HL-60 (cell line): Measurements from ENCODE around the gene SLC9C1.

ENCODE experiments used
- DNase-seq, 2 experiments: peaks; one replicate each; pipeline ENCODE4 v3.0.0-alpha.2; 2010 to 2020; ENCODE audit warnings: low read depth in 1 of 2, low spot score in 1 of 2
- H3K27ac ChIP-seq: fragments of 250-450 bp; sonication (Bioruptor Pico); replicated peaks from 2 replicates; pipeline ENCODE4 v1.5.1; 2020; ENCODE audit warnings: mild to moderate bottlenecking, moderate library complexity
- H3K27me3 ChIP-seq: fragments of 250-450 bp; sonication (Bioruptor Pico); 2 replicates; pipeline ENCODE4 v1.5.1; 2021; ENCODE audit warnings: mild to moderate bottlenecking, moderate library complexity; ENCODE audit not compliant: insufficient read depth, poor library complexity, severe bottlenecking
- H3K4me3 ChIP-seq: replicated peaks from 2 replicates; pipeline ENCODE4 v1.5.1; 2011; ENCODE audit warnings: mild to moderate bottlenecking, control low read depth, low read length; ENCODE audit not compliant: insufficient read depth
- GABPA ChIP-seq: IDR thresholded peaks from 2 replicates; pipeline ENCODE4 v1.6.1; 2012; ENCODE audit warnings: low read depth
- POLR2AphosphoS5 ChIP-seq: IDR thresholded peaks from 2 replicates; pipeline ENCODE4 v1.6.1; 2012; ENCODE audit warnings: low read depth
- SPI1 ChIP-seq: IDR thresholded peaks from 2 replicates; pipeline ENCODE4 v1.6.1; 2012; ENCODE audit warnings: low read depth, mild to moderate bottlenecking, borderline replicate concordance
- TF ChIP-seq, protein P1 (sequence below): IDR thresholded peaks from 2 replicates; pipeline ENCODE4 v1.6.1; 2012; ENCODE audit warnings: low read depth; ENCODE audit not compliant: insufficient replicate concordance
- TF ChIP-seq, protein P2 (sequence below): IDR thresholded peaks from one replicate; pipeline ENCODE4 v1.5.1; 2011; ENCODE audit warnings: low read length, control low read depth, inconsistent platforms; ENCODE audit not compliant: insufficient read depth

The SLC9C1 gene

DNA sequence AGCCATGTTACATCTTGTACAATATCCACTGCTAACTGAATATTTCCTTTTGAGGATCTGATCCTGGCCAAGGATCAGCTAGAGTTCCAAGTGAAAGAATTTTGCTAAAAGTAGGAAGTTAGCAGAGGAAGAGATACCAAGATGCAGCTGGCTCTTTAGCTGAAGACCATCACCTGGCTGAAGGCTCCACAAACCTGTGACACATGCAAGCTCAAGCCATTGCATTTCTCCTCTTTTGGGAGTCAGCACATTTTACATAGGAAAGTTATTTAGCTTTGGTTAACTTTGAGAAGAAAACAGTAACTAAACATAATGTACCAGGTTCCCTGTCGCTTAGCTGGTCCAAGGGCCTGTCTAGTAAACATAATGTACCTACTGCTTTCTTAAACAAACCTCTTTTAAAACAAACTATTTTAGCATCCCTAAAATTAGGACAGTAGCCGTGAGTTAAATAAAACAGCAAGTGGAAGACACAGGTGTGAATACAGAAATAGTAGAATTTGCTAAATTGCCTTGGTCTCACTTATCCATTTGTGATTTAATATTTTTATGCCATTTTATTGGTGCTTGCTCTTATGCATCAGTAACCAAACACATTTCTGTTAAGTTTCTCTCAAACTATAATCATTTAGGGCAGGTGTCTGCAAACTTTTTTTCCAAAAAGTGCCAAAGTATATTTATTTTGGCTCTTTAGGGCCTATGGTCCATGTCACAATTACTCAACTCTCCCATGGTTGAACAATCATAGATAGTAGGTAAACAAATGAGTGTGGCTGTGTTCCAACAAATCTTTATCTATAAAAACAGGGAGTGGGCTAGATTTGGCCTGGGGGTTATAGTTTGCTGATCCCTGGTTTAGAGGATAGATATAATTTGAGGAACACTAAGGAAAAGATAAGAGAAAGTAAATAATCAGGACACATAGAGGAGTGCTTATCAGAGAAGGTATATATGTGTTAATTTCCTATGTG, 172.2 kb downstream of the SLC9C1 start:
- Histone ChIP-seq H3K27me3 (no peaks in the 10 kb centered on the region), H3K27ac (no peak overlapping the region), H3K4me3 (no peak overlapping the region)
- TF ChIP-seq POLR2AphosphoS5: no peak
- TF ChIP-seq SPI1: no peak
- TF ChIP-seq, protein P1, sequence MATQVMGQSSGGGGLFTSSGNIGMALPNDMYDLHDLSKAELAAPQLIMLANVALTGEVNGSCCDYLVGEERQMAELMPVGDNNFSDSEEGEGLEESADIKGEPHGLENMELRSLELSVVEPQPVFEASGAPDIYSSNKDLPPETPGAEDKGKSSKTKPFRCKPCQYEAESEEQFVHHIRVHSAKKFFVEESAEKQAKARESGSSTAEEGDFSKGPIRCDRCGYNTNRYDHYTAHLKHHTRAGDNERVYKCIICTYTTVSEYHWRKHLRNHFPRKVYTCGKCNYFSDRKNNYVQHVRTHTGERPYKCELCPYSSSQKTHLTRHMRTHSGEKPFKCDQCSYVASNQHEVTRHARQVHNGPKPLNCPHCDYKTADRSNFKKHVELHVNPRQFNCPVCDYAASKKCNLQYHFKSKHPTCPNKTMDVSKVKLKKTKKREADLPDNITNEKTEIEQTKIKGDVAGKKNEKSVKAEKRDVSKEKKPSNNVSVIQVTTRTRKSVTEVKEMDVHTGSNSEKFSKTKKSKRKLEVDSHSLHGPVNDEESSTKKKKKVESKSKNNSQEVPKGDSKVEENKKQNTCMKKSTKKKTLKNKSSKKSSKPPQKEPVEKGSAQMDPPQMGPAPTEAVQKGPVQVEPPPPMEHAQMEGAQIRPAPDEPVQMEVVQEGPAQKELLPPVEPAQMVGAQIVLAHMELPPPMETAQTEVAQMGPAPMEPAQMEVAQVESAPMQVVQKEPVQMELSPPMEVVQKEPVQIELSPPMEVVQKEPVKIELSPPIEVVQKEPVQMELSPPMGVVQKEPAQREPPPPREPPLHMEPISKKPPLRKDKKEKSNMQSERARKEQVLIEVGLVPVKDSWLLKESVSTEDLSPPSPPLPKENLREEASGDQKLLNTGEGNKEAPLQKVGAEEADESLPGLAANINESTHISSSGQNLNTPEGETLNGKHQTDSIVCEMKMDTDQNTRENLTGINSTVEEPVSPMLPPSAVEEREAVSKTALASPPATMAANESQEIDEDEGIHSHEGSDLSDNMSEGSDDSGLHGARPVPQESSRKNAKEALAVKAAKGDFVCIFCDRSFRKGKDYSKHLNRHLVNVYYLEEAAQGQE: no peak
- TF ChIP-seq GABPA: no peak
- TF ChIP-seq, protein P2, sequence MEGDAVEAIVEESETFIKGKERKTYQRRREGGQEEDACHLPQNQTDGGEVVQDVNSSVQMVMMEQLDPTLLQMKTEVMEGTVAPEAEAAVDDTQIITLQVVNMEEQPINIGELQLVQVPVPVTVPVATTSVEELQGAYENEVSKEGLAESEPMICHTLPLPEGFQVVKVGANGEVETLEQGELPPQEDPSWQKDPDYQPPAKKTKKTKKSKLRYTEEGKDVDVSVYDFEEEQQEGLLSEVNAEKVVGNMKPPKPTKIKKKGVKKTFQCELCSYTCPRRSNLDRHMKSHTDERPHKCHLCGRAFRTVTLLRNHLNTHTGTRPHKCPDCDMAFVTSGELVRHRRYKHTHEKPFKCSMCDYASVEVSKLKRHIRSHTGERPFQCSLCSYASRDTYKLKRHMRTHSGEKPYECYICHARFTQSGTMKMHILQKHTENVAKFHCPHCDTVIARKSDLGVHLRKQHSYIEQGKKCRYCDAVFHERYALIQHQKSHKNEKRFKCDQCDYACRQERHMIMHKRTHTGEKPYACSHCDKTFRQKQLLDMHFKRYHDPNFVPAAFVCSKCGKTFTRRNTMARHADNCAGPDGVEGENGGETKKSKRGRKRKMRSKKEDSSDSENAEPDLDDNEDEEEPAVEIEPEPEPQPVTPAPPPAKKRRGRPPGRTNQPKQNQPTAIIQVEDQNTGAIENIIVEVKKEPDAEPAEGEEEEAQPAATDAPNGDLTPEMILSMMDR: no peak
- no peak for DNase-seq

DNA sequence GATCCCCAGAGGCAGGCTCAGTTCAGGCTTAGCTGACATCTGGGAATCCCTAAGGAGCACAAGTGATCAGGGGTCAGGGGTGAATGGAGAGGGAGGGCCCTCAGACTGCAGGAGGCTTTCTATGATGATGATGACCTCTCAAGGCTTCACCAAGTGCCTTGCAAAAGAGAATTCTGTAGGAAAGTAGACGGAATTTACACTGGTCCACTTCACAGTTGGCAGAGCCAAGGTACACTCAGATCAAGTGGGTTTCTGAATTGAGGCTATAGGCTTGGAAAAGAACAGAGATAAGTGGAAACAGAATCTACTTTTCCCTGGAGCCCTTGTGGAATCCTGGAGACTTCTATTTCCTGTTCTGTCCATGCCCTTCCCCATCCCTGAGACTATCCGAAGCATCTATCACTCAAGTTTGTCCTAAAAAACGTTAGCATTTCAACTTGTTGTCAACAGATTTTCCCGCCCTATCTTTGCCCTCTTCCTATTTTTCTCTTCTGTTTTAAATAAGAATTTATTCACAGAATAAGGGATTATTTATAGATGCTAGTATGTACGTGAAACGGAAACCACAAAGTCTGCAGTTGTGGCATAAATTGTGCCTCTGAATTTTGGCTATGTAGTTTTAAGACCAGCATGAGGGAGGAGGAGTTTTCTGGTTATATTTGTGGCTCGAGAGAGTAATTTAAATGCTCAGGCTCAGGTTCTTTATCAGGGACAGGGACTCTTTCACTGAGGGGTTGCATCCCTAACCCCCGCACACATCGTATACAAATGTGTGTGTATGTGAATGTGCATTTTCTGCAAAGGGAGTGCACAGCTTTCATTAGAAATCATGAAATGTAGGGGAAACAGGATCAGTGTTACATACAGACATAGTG, 173.8 kb downstream of the SLC9C1 start:
- DNase-seq: no peak
- H3K4me3 ChIP-seq: no peak overlapping the region
- no peak overlapping the region for H3K27ac ChIP-seq

More for the DNA sequence above, 173.8 kb downstream of the SLC9C1 start:
- no peak for TF ChIP-seq GABPA
- TF ChIP-seq POLR2AphosphoS5: no peak
- TF ChIP-seq, protein P1: no peak
- TF ChIP-seq, protein P2: no peak
- no peak for TF ChIP-seq SPI1
- H3K27me3 ChIP-seq: no peaks in the 10 kb centered on the region
